GM23338 (cell line): ENCODE measurements around the gene B4GALT1. TPM values are rescaled to one million over a fixed set of nuclear protein-coding genes. Genes with fewer than 3 reads are reported as not detected.

ENCODE experiments used
- ATAC-seq: fragments of 200-7000 bp; cut with Tn5 transposase; 3 replicates; pipeline ENCODE4 v1.9.1; 2020
- DNase-seq: peaks from one replicate; pipeline ENCODE4 v3.0.0-alpha.2; 2015; ENCODE audit warnings: low spot score
- H2AFZ ChIP-seq: fragments of 200-600 bp; sonication (generic); 2 replicates; pipeline ENCODE4 v1.8.0; 2016; ENCODE audit warnings: antibody characterized with exemption, mild to moderate bottlenecking, moderate library complexity
- H3F3A ChIP-seq: fragments of 200-600 bp; sonication (generic); replicated peaks from 2 replicates; pipeline ENCODE4 v1.8.0; 2017; ENCODE audit warnings: antibody characterized with exemption, mixed run types, low read depth
- H3K27ac ChIP-seq: fragments of 200-600 bp; sonication (generic); 2 replicates; pipeline ENCODE4 v1.6.1; 2016; ENCODE audit warnings: low read depth
- H3K27me3 ChIP-seq: fragments of 200-600 bp; sonication (generic); 2 replicates; pipeline ENCODE4 v1.8.0; 2016; ENCODE audit warnings: mild to moderate bottlenecking, mixed run types, moderate library complexity; ENCODE audit not compliant: insufficient read depth
- H3K36me3 ChIP-seq: fragments of 200-600 bp; sonication (generic); 2 replicates; pipeline ENCODE4 v1.8.0; 2016; ENCODE audit warnings: mild to moderate bottlenecking; ENCODE audit not compliant: insufficient read depth
- H3K4me1 ChIP-seq: fragments of 200-600 bp; sonication (generic); 2 replicates; pipeline ENCODE4 v1.8.0; 2016; ENCODE audit warnings: mild to moderate bottlenecking, moderate library complexity; ENCODE audit not compliant: insufficient read depth
- H3K4me2 ChIP-seq: fragments of 200-600 bp; sonication (generic); 2 replicates; pipeline ENCODE4 v1.7.1; 2017; ENCODE audit warnings: mixed run types
- H3K4me3 ChIP-seq: fragments of 200-600 bp; sonication (generic); 2 replicates; pipeline ENCODE4 v1.6.1; 2016; ENCODE audit warnings: mixed run types
- H3K79me2 ChIP-seq: fragments of 200-600 bp; sonication (generic); replicated peaks from 2 replicates; pipeline ENCODE4 v1.8.0; 2017; ENCODE audit warnings: mild to moderate bottlenecking; ENCODE audit not compliant: insufficient read depth
- H3K9me2 ChIP-seq: fragments of 200-600 bp; sonication (generic); 2 replicates; pipeline ENCODE4 v1.8.0; 2017; ENCODE audit not compliant: insufficient read depth
- H4K20me1 ChIP-seq: fragments of 200-600 bp; sonication (generic); replicated peaks from 2 replicates; pipeline ENCODE4 v1.8.0; 2017; ENCODE audit warnings: mild to moderate bottlenecking; ENCODE audit not compliant: insufficient read depth
- H3K27ac Mint-ChIP-seq: 2 replicates; pipeline ENCODE4 v1.8.0; 2020; ENCODE audit warnings: inconsistent platforms, mild to moderate bottlenecking, moderate library complexity, mixed read lengths
- H3K27me3 Mint-ChIP-seq: 3 replicates; pipeline ENCODE4 v1.8.0; 2022; ENCODE audit warnings: low read depth, mild to moderate bottlenecking, moderate library complexity, mixed read lengths, inconsistent platforms; ENCODE audit not compliant: insufficient read depth, poor library complexity
- H3K36me3 Mint-ChIP-seq: 3 replicates; pipeline ENCODE4 v1.8.0; 2021; ENCODE audit warnings: low read depth, mild to moderate bottlenecking, inconsistent platforms, moderate library complexity, mixed read lengths
- H3K4me1 Mint-ChIP-seq: 3 replicates; pipeline ENCODE4 v1.8.0; 2020; ENCODE audit warnings: mild to moderate bottlenecking, inconsistent platforms, mixed read lengths
- H3K4me3 Mint-ChIP-seq: 3 replicates; pipeline ENCODE4 v1.8.0; 2021; ENCODE audit warnings: moderate library complexity, mild to moderate bottlenecking, inconsistent platforms, mixed read lengths
- H3K9me3 Mint-ChIP-seq: 3 replicates; pipeline ENCODE4 v1.8.0; 2020; ENCODE audit warnings: moderate library complexity, mild to moderate bottlenecking, inconsistent platforms, mixed read lengths
- EZH2 ChIP-seq: fragments of 200-600 bp; sonication (generic); IDR thresholded peaks from one replicate; pipeline ENCODE4 v1.8.0; 2017; ENCODE audit warnings: antibody characterized with exemption, mild to moderate bottlenecking, low read depth; ENCODE audit not compliant: unreplicated experiment
- EZH2phosphoT487 ChIP-seq: fragments of 200-600 bp; sonication (generic); IDR thresholded peaks from one replicate; pipeline ENCODE4 v1.8.1; 2018; ENCODE audit warnings: antibody characterized with exemption; ENCODE audit not compliant: unreplicated experiment
- JUNB ChIP-seq: IDR thresholded peaks from one replicate; pipeline ENCODE4 v1.6.1; 2016; ENCODE audit warnings: antibody characterized with exemption; ENCODE audit not compliant: unreplicated experiment
- NANOG ChIP-seq: IDR thresholded peaks from 2 replicates; pipeline ENCODE4 v1.6.1; 2016; ENCODE audit warnings: antibody characterized with exemption, borderline replicate concordance
- POLR2AphosphoS5 ChIP-seq: IDR thresholded peaks from 2 replicates; pipeline ENCODE4 v1.6.1; 2016; ENCODE audit warnings: antibody characterized with exemption, low read depth
- STAT1 ChIP-seq: IDR thresholded peaks from one replicate; pipeline ENCODE4 v1.6.1; 2016; ENCODE audit warnings: antibody characterized with exemption; ENCODE audit not compliant: unreplicated experiment
- ZNF114 ChIP-seq: fragments of 250-450 bp; sonication (Bioruptor Pico); IDR thresholded peaks from 2 replicates; pipeline ENCODE4 v1.5.0; 2020; ENCODE audit warnings: mild to moderate bottlenecking, moderate library complexity
- ZNF331 ChIP-seq: fragments of 250-450 bp; sonication (Bioruptor Pico); IDR thresholded peaks from 2 replicates; pipeline ENCODE4 v1.5.0; 2020; ENCODE audit warnings: low read depth, mild to moderate bottlenecking, moderate library complexity
- polyA plus RNA-seq: library from polyadenylated mRNA; unstranded; fragments of >200 nt; fragmentation: Nextera tagmentation; extraction: Ambion mirVana; gene quantifications from 2 replicates; pipeline ENCODE4 v1.2.1, GENCODE V29; 2016
- total RNA-seq: library from RNA; depleted of rRNA; stranded (reverse); fragments of >200 nt; shearing (Covaris generic); gene quantifications from 2 replicates; pipeline ENCODE4 v1.2.3, GENCODE V29; 2014
- TF ChIP-seq, protein P1 (sequence below): IDR thresholded peaks from one replicate; pipeline ENCODE4 v1.6.1; 2018; ENCODE audit warnings: antibody characterized with exemption; ENCODE audit not compliant: unreplicated experiment
- TF ChIP-seq, protein P2 (sequence below): IDR thresholded peaks from 2 replicates; pipeline ENCODE4 v1.6.1; 2016; ENCODE audit warnings: antibody characterized with exemption
- TF ChIP-seq, protein P3 (sequence below), 2 experiments: fragments of 200-600 bp in 1 of 2; sonication (generic) in 1 of 2; conservative IDR thresholded peaks; 2 replicates each; pipeline versions ENCODE4 v1.5.1 to v1.6.1; 2016 to 2017; ENCODE audit warnings: antibody characterized with exemption in 2 of 2, low read depth in 2 of 2, mild to moderate bottlenecking in 2 of 2, moderate library complexity in 1 of 2

Gene B4GALT1
- total and polyA plus RNA-seq, 2 experiments from 2014 or later = 6.3 to 15.8 TPM

DNA sequence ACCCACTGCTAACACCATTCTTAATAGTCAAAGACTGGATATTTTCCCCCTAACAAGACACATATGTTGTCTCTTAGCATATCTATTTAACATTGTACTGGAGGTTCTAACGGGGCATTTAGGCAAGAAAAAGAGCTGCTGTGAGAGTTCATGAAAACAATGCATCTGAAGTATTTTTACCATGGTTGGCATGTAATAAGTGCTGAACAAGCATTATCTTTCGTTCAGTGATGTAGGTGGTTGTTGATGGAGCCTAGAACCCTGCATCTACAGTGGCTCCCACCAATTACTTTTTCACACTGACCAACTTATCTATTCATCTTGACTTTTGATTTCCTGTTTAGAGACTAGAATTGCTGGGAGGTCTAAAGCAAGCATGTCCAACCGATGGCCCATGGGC is 12.8 kb downstream of the B4GALT1 start (continued):
- TF ChIP-seq, protein P1, sequence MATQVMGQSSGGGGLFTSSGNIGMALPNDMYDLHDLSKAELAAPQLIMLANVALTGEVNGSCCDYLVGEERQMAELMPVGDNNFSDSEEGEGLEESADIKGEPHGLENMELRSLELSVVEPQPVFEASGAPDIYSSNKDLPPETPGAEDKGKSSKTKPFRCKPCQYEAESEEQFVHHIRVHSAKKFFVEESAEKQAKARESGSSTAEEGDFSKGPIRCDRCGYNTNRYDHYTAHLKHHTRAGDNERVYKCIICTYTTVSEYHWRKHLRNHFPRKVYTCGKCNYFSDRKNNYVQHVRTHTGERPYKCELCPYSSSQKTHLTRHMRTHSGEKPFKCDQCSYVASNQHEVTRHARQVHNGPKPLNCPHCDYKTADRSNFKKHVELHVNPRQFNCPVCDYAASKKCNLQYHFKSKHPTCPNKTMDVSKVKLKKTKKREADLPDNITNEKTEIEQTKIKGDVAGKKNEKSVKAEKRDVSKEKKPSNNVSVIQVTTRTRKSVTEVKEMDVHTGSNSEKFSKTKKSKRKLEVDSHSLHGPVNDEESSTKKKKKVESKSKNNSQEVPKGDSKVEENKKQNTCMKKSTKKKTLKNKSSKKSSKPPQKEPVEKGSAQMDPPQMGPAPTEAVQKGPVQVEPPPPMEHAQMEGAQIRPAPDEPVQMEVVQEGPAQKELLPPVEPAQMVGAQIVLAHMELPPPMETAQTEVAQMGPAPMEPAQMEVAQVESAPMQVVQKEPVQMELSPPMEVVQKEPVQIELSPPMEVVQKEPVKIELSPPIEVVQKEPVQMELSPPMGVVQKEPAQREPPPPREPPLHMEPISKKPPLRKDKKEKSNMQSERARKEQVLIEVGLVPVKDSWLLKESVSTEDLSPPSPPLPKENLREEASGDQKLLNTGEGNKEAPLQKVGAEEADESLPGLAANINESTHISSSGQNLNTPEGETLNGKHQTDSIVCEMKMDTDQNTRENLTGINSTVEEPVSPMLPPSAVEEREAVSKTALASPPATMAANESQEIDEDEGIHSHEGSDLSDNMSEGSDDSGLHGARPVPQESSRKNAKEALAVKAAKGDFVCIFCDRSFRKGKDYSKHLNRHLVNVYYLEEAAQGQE = no peak
- no peak for TF ChIP-seq POLR2AphosphoS5

DNA sequence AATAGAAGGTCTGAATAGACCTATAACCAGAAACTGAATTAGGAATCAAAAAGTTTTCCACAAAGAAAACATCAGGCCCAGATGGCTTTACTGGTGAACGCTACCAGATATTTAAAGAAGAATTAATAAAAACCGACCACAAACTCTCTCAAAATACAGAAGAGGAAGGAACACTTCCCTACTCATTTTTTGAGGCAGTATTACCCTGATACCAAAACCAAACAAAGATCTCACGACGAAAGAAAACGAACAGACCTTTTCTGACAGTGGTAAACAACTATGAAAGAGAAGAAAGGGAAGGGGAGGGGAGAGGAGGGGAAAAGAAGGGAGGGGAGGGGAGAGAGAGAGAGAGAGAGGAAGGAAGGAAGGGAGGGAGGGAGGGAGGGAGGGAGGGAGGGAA is 13.5 kb downstream of the B4GALT1 start:
- no peak overlapping the region for H3K4me2 ChIP-seq
- no peak overlapping the region for H3K27ac ChIP-seq
- ATAC-seq = no peak
- H3K4me1 ChIP-seq = peaks cover 10% of the 10 kb centered on the region
- no peak overlapping the region for H3K4me3 ChIP-seq
- no peaks in the 10 kb centered on the region for H3K36me3 ChIP-seq
- no peaks in the 10 kb centered on the region for H3K9me2 ChIP-seq
- H3K27me3 ChIP-seq = no peaks in the 10 kb centered on the region
- TF ChIP-seq POLR2AphosphoS5 (no peak), JUNB (no peak), EZH2 (no peak), STAT1 (no peak), ZNF331 (no peak), NANOG (no peak)
- TF ChIP-seq, protein P2, sequence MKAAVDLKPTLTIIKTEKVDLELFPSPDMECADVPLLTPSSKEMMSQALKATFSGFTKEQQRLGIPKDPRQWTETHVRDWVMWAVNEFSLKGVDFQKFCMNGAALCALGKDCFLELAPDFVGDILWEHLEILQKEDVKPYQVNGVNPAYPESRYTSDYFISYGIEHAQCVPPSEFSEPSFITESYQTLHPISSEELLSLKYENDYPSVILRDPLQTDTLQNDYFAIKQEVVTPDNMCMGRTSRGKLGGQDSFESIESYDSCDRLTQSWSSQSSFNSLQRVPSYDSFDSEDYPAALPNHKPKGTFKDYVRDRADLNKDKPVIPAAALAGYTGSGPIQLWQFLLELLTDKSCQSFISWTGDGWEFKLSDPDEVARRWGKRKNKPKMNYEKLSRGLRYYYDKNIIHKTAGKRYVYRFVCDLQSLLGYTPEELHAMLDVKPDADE = no peak
- Mint-ChIP-seq H3K4me1 (peaks cover 18% of the 10 kb centered on the region), H3K27ac (peak overlapping the region; percentile 14; the same call in 1 of the 2 replicates), H3K27me3 (peaks cover 7% of the 10 kb centered on the region), H3K36me3 (no peaks in the 10 kb centered on the region), H3K4me3 (no peak overlapping the region), H3K9me3 (no peaks in the 10 kb centered on the region)
- no peak overlapping the region for H2AFZ ChIP-seq
- peaks cover 40% of the 10 kb centered on the region for H3K79me2 ChIP-seq
- no peak for DNase-seq
- H3F3A ChIP-seq = no peaks in the 10 kb centered on the region
- H4K20me1 ChIP-seq = no peaks in the 10 kb centered on the region

DNA sequence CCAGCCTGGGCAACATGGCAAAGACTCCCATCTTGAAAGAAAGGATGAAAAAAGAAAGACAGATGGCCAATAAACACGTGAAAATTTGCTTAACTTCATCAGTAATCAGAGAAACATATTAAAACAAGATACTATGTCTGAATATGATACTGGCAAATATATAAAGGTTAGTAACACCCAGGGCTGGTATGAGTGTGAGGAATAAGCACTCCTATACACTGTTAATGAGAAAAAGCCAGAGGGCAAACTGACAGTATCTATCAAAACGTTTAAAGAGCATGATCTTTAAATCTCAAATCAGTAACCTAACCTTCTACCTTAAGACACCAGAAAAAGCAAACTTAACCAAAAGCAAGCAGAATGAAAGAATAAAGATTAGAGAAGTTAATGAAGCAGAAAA is 14.1 kb downstream of the B4GALT1 start:
- no peak overlapping the region for H3K4me3 ChIP-seq
- DNase-seq = no peak
- no peaks in the 10 kb centered on the region for H3K27me3 ChIP-seq
- no peaks in the 10 kb centered on the region for H3K36me3 Mint-ChIP-seq
- H3K9me2 ChIP-seq = no peaks in the 10 kb centered on the region
- no peak overlapping the region for H3K4me3 Mint-ChIP-seq
- no peaks in the 10 kb centered on the region for H3K9me3 Mint-ChIP-seq
- no peak overlapping the region for H3K27ac Mint-ChIP-seq
- no peaks in the 10 kb centered on the region for H3K36me3 ChIP-seq
- ATAC-seq = no peak
- peaks cover 12% of the 10 kb centered on the region for H3K4me1 Mint-ChIP-seq
- H3K27ac ChIP-seq = no peak overlapping the region
- no peak overlapping the region for H2AFZ ChIP-seq
- peaks cover 2% of the 10 kb centered on the region for H3K27me3 Mint-ChIP-seq
- peaks cover 44% of the 10 kb centered on the region for H3K79me2 ChIP-seq
- no peaks in the 10 kb centered on the region for H3F3A ChIP-seq
- H3K4me2 ChIP-seq = no peak overlapping the region
- peaks cover 4% of the 10 kb centered on the region for H3K4me1 ChIP-seq
- no peaks in the 10 kb centered on the region for H4K20me1 ChIP-seq
- TF ChIP-seq, protein P1 = no peak
- TF ChIP-seq POLR2AphosphoS5 (no peak), EZH2phosphoT487 (no peak), JUNB (no peak), ZNF114 (CRISPR knock-in tag) (no peak), EZH2 (no peak), ZNF331 (no peak), STAT1 (no peak), NANOG (no peak)
- TF ChIP-seq, protein P2 = no peak
- TF ChIP-seq, protein P3, sequence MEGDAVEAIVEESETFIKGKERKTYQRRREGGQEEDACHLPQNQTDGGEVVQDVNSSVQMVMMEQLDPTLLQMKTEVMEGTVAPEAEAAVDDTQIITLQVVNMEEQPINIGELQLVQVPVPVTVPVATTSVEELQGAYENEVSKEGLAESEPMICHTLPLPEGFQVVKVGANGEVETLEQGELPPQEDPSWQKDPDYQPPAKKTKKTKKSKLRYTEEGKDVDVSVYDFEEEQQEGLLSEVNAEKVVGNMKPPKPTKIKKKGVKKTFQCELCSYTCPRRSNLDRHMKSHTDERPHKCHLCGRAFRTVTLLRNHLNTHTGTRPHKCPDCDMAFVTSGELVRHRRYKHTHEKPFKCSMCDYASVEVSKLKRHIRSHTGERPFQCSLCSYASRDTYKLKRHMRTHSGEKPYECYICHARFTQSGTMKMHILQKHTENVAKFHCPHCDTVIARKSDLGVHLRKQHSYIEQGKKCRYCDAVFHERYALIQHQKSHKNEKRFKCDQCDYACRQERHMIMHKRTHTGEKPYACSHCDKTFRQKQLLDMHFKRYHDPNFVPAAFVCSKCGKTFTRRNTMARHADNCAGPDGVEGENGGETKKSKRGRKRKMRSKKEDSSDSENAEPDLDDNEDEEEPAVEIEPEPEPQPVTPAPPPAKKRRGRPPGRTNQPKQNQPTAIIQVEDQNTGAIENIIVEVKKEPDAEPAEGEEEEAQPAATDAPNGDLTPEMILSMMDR (conservative IDR thresholded peaks at IDR 0.05; ENCODE audit: low read depth in 2 of 2) = no peak
